Measurements from ENCODE around the gene CDH26. TPM values are rescaled to one million over a fixed set of nuclear protein-coding genes. Genes with fewer than 3 reads are reported as not detected.

Gene CDH26
- total and polyA plus RNA-seq, 2 of the 13 experiments (the other 11 are each of a cell fraction or from before 2014, with no cell fraction given) = 0.40 to 1.1 TPM

DNA sequence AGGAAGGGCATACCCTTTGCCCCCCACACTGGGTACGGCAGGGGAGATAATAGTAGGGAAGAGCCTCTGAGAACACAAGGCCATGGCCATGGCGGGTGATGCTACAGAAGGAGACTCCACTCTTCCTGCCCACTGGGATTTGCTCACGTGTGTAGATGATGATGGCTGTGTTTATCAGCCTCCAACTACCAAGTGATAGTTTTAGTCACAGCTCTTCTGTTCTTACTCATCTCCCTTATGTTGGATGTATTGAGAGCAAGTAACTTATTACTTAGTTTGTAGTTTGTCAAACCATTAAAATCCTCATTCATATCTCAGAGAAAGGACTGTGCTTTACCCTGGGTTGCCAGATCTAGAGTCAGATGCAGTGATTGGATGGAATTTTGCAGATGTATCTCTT is 66.0 kb downstream of the CDH26 start (continued):
- TF ChIP-seq, protein P1, sequence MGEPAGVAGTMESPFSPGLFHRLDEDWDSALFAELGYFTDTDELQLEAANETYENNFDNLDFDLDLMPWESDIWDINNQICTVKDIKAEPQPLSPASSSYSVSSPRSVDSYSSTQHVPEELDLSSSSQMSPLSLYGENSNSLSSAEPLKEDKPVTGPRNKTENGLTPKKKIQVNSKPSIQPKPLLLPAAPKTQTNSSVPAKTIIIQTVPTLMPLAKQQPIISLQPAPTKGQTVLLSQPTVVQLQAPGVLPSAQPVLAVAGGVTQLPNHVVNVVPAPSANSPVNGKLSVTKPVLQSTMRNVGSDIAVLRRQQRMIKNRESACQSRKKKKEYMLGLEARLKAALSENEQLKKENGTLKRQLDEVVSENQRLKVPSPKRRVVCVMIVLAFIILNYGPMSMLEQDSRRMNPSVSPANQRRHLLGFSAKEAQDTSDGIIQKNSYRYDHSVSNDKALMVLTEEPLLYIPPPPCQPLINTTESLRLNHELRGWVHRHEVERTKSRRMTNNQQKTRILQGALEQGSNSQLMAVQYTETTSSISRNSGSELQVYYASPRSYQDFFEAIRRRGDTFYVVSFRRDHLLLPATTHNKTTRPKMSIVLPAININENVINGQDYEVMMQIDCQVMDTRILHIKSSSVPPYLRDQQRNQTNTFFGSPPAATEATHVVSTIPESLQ (CRISPR knock-in tag; conservative IDR thresholded peaks at IDR 0.05) = no peak
- TF ChIP-seq, protein P2, sequence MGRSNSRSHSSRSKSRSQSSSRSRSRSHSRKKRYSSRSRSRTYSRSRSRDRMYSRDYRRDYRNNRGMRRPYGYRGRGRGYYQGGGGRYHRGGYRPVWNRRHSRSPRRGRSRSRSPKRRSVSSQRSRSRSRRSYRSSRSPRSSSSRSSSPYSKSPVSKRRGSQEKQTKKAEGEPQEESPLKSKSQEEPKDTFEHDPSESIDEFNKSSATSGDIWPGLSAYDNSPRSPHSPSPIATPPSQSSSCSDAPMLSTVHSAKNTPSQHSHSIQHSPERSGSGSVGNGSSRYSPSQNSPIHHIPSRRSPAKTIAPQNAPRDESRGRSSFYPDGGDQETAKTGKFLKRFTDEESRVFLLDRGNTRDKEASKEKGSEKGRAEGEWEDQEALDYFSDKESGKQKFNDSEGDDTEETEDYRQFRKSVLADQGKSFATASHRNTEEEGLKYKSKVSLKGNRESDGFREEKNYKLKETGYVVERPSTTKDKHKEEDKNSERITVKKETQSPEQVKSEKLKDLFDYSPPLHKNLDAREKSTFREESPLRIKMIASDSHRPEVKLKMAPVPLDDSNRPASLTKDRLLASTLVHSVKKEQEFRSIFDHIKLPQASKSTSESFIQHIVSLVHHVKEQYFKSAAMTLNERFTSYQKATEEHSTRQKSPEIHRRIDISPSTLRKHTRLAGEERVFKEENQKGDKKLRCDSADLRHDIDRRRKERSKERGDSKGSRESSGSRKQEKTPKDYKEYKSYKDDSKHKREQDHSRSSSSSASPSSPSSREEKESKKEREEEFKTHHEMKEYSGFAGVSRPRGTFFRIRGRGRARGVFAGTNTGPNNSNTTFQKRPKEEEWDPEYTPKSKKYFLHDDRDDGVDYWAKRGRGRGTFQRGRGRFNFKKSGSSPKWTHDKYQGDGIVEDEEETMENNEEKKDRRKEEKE (IDR thresholded peaks at IDR 0.05) = no peak
- TF ChIP-seq GABPB1 (CRISPR knock-in tag; IDR thresholded peaks at IDR 0.05) = no peak
- TF ChIP-seq, protein P3, sequence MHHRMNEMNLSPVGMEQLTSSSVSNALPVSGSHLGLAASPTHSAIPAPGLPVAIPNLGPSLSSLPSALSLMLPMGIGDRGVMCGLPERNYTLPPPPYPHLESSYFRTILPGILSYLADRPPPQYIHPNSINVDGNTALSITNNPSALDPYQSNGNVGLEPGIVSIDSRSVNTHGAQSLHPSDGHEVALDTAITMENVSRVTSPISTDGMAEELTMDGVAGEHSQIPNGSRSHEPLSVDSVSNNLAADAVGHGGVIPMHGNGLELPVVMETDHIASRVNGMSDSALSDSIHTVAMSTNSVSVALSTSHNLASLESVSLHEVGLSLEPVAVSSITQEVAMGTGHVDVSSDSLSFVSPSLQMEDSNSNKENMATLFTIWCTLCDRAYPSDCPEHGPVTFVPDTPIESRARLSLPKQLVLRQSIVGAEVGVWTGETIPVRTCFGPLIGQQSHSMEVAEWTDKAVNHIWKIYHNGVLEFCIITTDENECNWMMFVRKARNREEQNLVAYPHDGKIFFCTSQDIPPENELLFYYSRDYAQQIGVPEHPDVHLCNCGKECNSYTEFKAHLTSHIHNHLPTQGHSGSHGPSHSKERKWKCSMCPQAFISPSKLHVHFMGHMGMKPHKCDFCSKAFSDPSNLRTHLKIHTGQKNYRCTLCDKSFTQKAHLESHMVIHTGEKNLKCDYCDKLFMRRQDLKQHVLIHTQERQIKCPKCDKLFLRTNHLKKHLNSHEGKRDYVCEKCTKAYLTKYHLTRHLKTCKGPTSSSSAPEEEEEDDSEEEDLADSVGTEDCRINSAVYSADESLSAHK (CRISPR knock-in tag; IDR thresholded peaks at IDR 0.05; ENCODE audit: borderline replicate concordance) = no peak
- TF ChIP-seq, protein P4, sequence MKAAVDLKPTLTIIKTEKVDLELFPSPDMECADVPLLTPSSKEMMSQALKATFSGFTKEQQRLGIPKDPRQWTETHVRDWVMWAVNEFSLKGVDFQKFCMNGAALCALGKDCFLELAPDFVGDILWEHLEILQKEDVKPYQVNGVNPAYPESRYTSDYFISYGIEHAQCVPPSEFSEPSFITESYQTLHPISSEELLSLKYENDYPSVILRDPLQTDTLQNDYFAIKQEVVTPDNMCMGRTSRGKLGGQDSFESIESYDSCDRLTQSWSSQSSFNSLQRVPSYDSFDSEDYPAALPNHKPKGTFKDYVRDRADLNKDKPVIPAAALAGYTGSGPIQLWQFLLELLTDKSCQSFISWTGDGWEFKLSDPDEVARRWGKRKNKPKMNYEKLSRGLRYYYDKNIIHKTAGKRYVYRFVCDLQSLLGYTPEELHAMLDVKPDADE (CRISPR knock-in tag; IDR thresholded peaks at IDR 0.05) = no peak
- no peak for TF ChIP-seq ELF3 (CRISPR knock-in tag; IDR thresholded peaks at IDR 0.05)
- TF ChIP-seq TRIM24 (CRISPR knock-in tag; IDR thresholded peaks at IDR 0.05) = no peak
- no peak for TF ChIP-seq SETDB1 (CRISPR knock-in tag; IDR thresholded peaks at IDR 0.05; ENCODE audit: borderline replicate concordance)

Measured in HepG2 (cell line).